Measurements from ENCODE around the gene PLXNA4. TPM values are rescaled to one million over a fixed set of nuclear protein-coding genes. Genes with fewer than 3 reads are reported as not detected.

Gene PLXNA4
- total RNA-seq, 2 experiments from 2014 or later: 0.18 to 0.70 TPM

DNA sequence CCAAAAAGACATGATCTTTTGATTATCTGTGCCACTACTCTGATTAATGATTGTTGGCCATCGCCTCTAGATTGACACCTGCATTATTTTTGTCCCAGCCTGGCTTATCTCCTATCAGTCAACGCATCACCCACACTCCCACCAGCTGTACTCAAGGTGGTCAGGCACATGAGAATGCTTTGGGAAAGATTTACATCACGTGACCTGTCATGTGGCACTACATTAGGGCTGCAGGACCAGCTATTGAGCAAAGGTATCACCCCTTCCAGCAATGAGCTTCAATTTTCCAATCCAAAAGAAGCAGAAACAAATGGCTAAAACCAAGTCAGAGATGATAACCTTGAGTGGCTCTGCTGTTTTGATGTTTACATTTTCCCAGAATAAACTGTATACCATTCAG is 204.3 kb downstream of the PLXNA4 start:
- CTCF ChIA-PET: no interaction called here
- DNase-seq: no peak
- TF ChIP-seq, protein P1, sequence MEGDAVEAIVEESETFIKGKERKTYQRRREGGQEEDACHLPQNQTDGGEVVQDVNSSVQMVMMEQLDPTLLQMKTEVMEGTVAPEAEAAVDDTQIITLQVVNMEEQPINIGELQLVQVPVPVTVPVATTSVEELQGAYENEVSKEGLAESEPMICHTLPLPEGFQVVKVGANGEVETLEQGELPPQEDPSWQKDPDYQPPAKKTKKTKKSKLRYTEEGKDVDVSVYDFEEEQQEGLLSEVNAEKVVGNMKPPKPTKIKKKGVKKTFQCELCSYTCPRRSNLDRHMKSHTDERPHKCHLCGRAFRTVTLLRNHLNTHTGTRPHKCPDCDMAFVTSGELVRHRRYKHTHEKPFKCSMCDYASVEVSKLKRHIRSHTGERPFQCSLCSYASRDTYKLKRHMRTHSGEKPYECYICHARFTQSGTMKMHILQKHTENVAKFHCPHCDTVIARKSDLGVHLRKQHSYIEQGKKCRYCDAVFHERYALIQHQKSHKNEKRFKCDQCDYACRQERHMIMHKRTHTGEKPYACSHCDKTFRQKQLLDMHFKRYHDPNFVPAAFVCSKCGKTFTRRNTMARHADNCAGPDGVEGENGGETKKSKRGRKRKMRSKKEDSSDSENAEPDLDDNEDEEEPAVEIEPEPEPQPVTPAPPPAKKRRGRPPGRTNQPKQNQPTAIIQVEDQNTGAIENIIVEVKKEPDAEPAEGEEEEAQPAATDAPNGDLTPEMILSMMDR (IDR thresholded peaks at IDR 0.05): no peak
- Mint-ChIP-seq H3K27ac (no peak overlapping the region), H3K9me3 (no peaks in the 10 kb centered on the region), H3K4me3 (no peak overlapping the region), H3K27me3 (peaks cover 9% of the 10 kb centered on the region), H3K36me3 (ENCODE audit: low read depth) (no peaks in the 10 kb centered on the region), H3K4me1 (ENCODE audit: low read depth) (no peaks in the 10 kb centered on the region)
- intact Hi-C loops (cut with micrococcal nuclease): no loop called here
- no peak for ATAC-seq
- POLR2A ChIA-PET: no interaction called here

DNA sequence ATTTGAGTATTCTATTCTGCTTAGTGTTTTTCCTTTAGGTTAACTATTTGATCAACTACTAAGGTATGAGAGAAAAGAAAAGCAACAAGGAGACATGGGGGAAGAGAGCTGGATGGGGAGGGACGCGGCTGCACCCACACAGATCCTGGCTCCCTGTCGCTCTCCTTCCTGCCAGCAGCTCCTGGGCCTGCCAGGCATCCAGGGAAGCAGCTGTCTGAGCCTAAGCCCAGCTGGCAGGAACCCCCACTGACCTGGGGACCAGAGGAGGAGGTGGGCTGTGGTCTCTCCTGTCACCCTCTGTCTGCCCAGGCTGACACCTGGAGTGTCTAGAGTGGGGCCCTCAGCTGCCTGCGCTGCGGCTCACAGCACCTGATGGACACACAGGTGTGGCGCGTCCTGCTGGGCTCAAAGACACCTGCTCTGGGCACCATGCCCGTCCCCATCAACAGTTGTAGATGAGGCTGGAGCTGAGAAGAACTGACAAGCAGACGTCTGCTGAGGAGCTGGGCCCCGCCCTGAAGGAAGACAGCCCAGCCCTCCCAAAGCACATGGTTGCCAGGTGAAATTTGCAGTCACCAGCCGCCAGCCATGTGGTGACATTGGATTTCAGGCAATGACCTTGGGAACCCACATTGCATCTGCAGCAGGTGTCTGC is 207.9 kb downstream of the PLXNA4 start:
- intact Hi-C loops (cut with micrococcal nuclease): no loop called here
- peaks cover 17% of the 10 kb centered on the region for H3K27me3 Mint-ChIP-seq
- no peak for ATAC-seq
- CTCF ChIA-PET: interaction anchor here (0.7 kb wide), 1 partner anchor 212 kb away, joined by 4 read pairs; no protein-coding TSS in a partner anchor
- no peaks in the 10 kb centered on the region for H3K4me1 Mint-ChIP-seq (ENCODE audit: low read depth)
- no peaks in the 10 kb centered on the region for H3K9me3 Mint-ChIP-seq
- POLR2A ChIA-PET: no interaction called here
- no peak overlapping the region for H3K27ac Mint-ChIP-seq
- TF ChIP-seq, protein P1 (IDR thresholded peaks at IDR 0.05): no peak
- no peak overlapping the region for H3K4me3 Mint-ChIP-seq
- DNase-seq: no peak
- H3K36me3 Mint-ChIP-seq (ENCODE audit: low read depth): no peaks in the 10 kb centered on the region

DNA sequence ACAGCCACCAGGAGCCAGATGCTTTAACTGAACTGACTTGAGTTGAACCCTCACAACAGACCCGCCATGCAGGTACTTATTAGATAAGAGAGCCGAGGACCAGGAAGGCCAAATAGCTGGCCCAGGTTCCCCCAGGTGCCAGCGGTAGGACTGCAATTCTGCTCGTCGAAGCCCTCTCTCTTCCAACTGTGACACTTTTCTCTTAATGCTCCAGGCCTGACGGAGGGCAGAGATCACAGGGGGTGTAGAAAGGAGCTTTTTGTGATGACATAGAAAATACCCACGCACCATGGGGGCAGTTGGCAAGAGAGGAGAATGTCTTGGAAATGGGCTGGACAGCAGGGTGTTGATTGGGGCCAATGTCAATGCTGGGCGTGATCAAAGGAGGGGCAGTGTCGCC is 208.5 kb downstream of the PLXNA4 start:
- DNase-seq (no peak), ATAC-seq (no peak)
- ChIA-PET CTCF (no interaction called here), POLR2A (no interaction called here)
- intact Hi-C loops (cut with micrococcal nuclease): no loop called here
- H3K4me1 Mint-ChIP-seq (ENCODE audit: low read depth): no peaks in the 10 kb centered on the region
- no peak overlapping the region for H3K27ac Mint-ChIP-seq
- H3K27me3 Mint-ChIP-seq: peaks cover 17% of the 10 kb centered on the region
- TF ChIP-seq, protein P1 (IDR thresholded peaks at IDR 0.05): no peak
- H3K4me3 Mint-ChIP-seq: no peak overlapping the region
- H3K9me3 Mint-ChIP-seq: no peaks in the 10 kb centered on the region
- H3K36me3 Mint-ChIP-seq (ENCODE audit: low read depth): no peaks in the 10 kb centered on the region

DNA sequence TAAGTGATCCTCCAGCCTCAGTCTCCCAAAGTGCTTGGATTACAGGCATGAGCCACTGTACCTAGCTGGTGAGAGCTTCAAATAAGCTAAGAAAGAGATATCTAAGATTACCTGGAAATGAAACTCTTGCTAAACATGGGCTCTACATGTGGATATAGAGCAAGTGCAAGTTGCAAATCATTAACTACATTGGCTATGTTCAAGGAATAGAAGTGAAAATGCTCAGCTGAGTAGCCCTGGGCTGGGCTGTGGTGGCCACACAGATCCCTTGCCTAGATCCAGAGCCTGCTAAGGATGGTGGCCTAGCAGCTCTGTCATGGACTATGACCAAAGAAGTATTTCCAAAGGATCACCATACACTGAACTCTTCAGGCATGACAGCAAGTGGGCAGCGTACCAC is 209.3 kb downstream of the PLXNA4 start:
- ATAC-seq: no peak
- intact Hi-C loops (cut with micrococcal nuclease): no loop called here
- POLR2A ChIA-PET: no interaction called here

DNA sequence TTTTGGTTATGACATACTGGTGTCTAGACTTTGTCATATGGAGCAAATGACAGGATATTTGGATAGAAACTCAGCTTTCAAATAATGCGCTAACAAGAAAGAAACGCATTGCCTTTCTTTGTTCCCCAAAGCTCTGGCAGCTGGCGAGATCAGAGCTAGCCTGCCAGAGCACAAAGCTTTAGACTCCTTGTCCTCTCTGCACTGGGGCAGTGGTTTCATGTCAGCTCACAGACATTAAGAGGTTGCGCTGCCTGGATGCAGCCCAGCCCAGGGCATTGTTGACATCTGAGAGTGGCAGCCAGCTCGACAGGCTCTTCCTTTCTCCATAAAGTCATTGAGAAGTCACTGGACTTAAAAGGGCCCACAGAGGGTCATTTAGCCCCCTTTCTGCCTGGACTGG is 212.0 kb downstream of the PLXNA4 start:
- peaks cover 17% of the 10 kb centered on the region for H3K27me3 Mint-ChIP-seq
- CTCF ChIA-PET: interaction anchor here (1.5 kb wide), 1 partner anchor 216 kb away, joined by 4 read pairs; no protein-coding TSS in a partner anchor
- no peak overlapping the region for H3K4me3 Mint-ChIP-seq
- TF ChIP-seq, protein P1 (IDR thresholded peaks at IDR 0.05): no peak
- H3K36me3 Mint-ChIP-seq (ENCODE audit: low read depth): no peaks in the 10 kb centered on the region
- DNase-seq (no peak), ATAC-seq (no peak)
- no peak overlapping the region for H3K27ac Mint-ChIP-seq
- H3K4me1 Mint-ChIP-seq (ENCODE audit: low read depth): no peaks in the 10 kb centered on the region
- POLR2A ChIA-PET: no interaction called here
- intact Hi-C loops (cut with micrococcal nuclease): no loop called here
- no peaks in the 10 kb centered on the region for H3K9me3 Mint-ChIP-seq

More for the DNA sequence above, 209.3 kb downstream of the PLXNA4 start:
- TF ChIP-seq, protein P1 (IDR thresholded peaks at IDR 0.05): no peak
- H3K27me3 Mint-ChIP-seq: peaks cover 17% of the 10 kb centered on the region
- H3K27ac Mint-ChIP-seq: no peak overlapping the region
- H3K4me1 Mint-ChIP-seq (ENCODE audit: low read depth): no peaks in the 10 kb centered on the region
- no peaks in the 10 kb centered on the region for H3K36me3 Mint-ChIP-seq (ENCODE audit: low read depth)
- DNase-seq: no peak
- CTCF ChIA-PET: no interaction called here
- no peaks in the 10 kb centered on the region for H3K9me3 Mint-ChIP-seq
- no peak overlapping the region for H3K4me3 Mint-ChIP-seq

Data from activated CD8-positive, alpha-beta T cell treated with anti-CD3 and anti-CD28 coated beads for 36 hours (primary cell).